HepG2 (cell line): ENCODE results near the gene FAM20C. TPM values are rescaled to one million over a fixed set of nuclear protein-coding genes. Genes with fewer than 3 reads are reported as not detected.

ENCODE experiments used
- AHR ChIP-seq: IDR thresholded peaks from 2 replicates; pipeline ENCODE4 v1.6.1; 2018; ENCODE audit warnings: missing genetic modification reagents, missing compliant biosample characterization
- CCDC6 ChIP-seq: sonication (generic); formaldehyde crosslinking; IDR thresholded peaks from 2 replicates; pipeline ENCODE4 v1.8.1; 2022; ENCODE audit warnings: mild to moderate bottlenecking, missing genetic modification reagents, moderate library complexity
- HCFC1 ChIP-seq: fragments of 150-350 bp; IDR thresholded peaks from 2 replicates; pipeline ENCODE4 v1.6.1; 2014; ENCODE audit warnings: low read depth, low read length
- HES4 ChIP-seq: sonication (generic); formaldehyde crosslinking; IDR thresholded peaks from 2 replicates; pipeline ENCODE4 v1.9.0; 2021; ENCODE audit warnings: mild to moderate bottlenecking, missing genetic modification reagents, borderline replicate concordance
- HMGA1 ChIP-seq: sonication (generic); formaldehyde crosslinking; conservative IDR thresholded peaks from 2 replicates; pipeline ENCODE4 v1.4.0; 2020; ENCODE audit warnings: missing genetic modification reagents
- NCOR1 ChIP-seq: fragments of 200-600 bp; sonication (generic); IDR thresholded peaks from 2 replicates; pipeline ENCODE4 v1.7.0; 2017; ENCODE audit warnings: antibody characterized with exemption, low read length, borderline replicate concordance
- POLR2A ChIP-seq, 2 experiments: IDR thresholded peaks; 2 replicates each; pipeline ENCODE4 v1.6.1; 2011; ENCODE audit warnings: low read depth in 2 of 2, low read length in 2 of 2, mild to moderate bottlenecking in 1 of 2, moderate library complexity in 1 of 2; ENCODE audit not compliant: insufficient read depth in 1 of 2
- POLR2AphosphoS2 ChIP-seq: IDR thresholded peaks from 2 replicates; pipeline ENCODE4 v1.6.1; 2011; ENCODE audit warnings: low read depth, low read length, improper control_type of control experiment
- TRIM22 ChIP-seq: fragments of 450-650 bp; IDR thresholded peaks from 2 replicates; pipeline ENCODE4 v1.6.1; 2017
- WIZ ChIP-seq: sonication (generic); formaldehyde crosslinking; IDR thresholded peaks from 2 replicates; pipeline ENCODE4 v1.5.1; 2020; ENCODE audit warnings: mild to moderate bottlenecking, missing genetic modification reagents
- ZBTB33 ChIP-seq: sonication (generic); formaldehyde crosslinking; IDR thresholded peaks from 2 replicates; pipeline ENCODE4 v1.4.0; 2020; ENCODE audit warnings: missing genetic modification reagents
- ZBTB38 ChIP-seq: sonication (generic); formaldehyde crosslinking; IDR thresholded peaks from 2 replicates; pipeline ENCODE4 v1.5.1; 2020; ENCODE audit warnings: mild to moderate bottlenecking, missing genetic modification reagents
- ZBTB4 ChIP-seq: sonication (generic); formaldehyde crosslinking; IDR thresholded peaks from 2 replicates; pipeline ENCODE4 v1.4.0; 2020; ENCODE audit warnings: missing genetic modification reagents, mild to moderate bottlenecking, borderline replicate concordance
- ZFP90 ChIP-seq: sonication (generic); formaldehyde crosslinking; IDR thresholded peaks from 2 replicates; pipeline ENCODE4 v1.8.0; 2022; ENCODE audit warnings: missing genetic modification reagents, mild to moderate bottlenecking, inconsistent platforms, borderline replicate concordance
- ZFP91 ChIP-seq: sonication (generic); formaldehyde crosslinking; IDR thresholded peaks from 2 replicates; pipeline ENCODE4 v1.9.0; 2022; ENCODE audit warnings: missing genetic modification reagents, mild to moderate bottlenecking, borderline replicate concordance
- ZNF121 ChIP-seq: sonication (generic); formaldehyde crosslinking; IDR thresholded peaks from 2 replicates; pipeline ENCODE4 v1.5.0; 2020; ENCODE audit warnings: mild to moderate bottlenecking, missing genetic modification reagents
- ZNF24 ChIP-seq: fragments of 450-650 bp; IDR thresholded peaks from 2 replicates; pipeline ENCODE4 v1.6.1; 2017; ENCODE audit warnings: antibody characterized with exemption, mild to moderate bottlenecking
- ZNF468 ChIP-seq: sonication (generic); formaldehyde crosslinking; IDR thresholded peaks from 2 replicates; pipeline ENCODE4 v1.8.0; 2022; ENCODE audit warnings: mild to moderate bottlenecking, moderate library complexity, missing genetic modification reagents
- ZNF556 ChIP-seq: sonication (generic); formaldehyde crosslinking; IDR thresholded peaks from 2 replicates; pipeline ENCODE4 v1.4.0; 2020; ENCODE audit warnings: mild to moderate bottlenecking, missing genetic modification reagents, borderline replicate concordance
- ZNF879 ChIP-seq: sonication (generic); formaldehyde crosslinking; IDR thresholded peaks from 2 replicates; pipeline ENCODE4 v1.8.1; 2023; ENCODE audit warnings: missing genetic modification reagents
- polyA plus RNA-seq, 8 experiments: library from polyadenylated mRNA; depleted of rRNA in 3 of 8; stranded (reverse) in 7 of 8; unstranded in 1 of 8; fragments of >200 nt; fragmentation: Illumina TruSeq in 4 of 8; extraction: Trizol in 4 of 8; gene quantifications; 2 replicates each; pipeline versions ENCODE4 v1.2.1 to v1.2.3, GENCODE V29; 2011 to 2016; ENCODE audit warnings: low read depth in 4 of 8, missing spikeins in 1 of 8, mixed read lengths in 1 of 8; ENCODE audit not compliant: insufficient read depth in 1 of 8
- total RNA-seq, 5 experiments: library from RNA; depleted of rRNA; stranded (reverse); fragments of >200 nt; fragmentation: Illumina TruSeq; extraction: Trizol; gene quantifications; 2 replicates each; pipeline ENCODE4 v1.2.3, GENCODE V29; 2016; ENCODE audit warnings: low read depth in 1 of 5

Gene FAM20C
- total and polyA plus RNA-seq, 2 of the 13 experiments (the other 11 are each of a cell fraction or from before 2014, with no cell fraction given), result 11.9 to 19.9 TPM

GRCh38 chr7:197413-198335 is 5.3 kb downstream of the FAM20C start (continued):
- TF ChIP-seq NCOR1 (no peak), CCDC6 (CRISPR knock-in tag) (peak; percentile 67; the same call in 1 of the 2 replicates), POLR2AphosphoS2 (no peak), HES4 (CRISPR knock-in tag) (0 out of 2 replicates have a peak, but pooled peaks have one; percentile 61), ZFP90 (CRISPR knock-in tag) (no peak), ZFP91 (CRISPR knock-in tag) (peak; percentile 66; the same call in 1 of the 2 replicates), ZBTB4 (CRISPR knock-in tag) (peak; percentile 99), POLR2A (IDR thresholded peaks at IDR 0.05; ENCODE audit: insufficient read depth in 1 of 2, low read depth in 2 of 2, low read length in 2 of 2) (peak in 1 of 2 experiments; percentile 32; a peak in 1 of 4 replicates), TRIM22 (no peak), ZBTB38 (CRISPR knock-in tag) (peak; percentile 93), ZBTB33 (peak; percentile 79), ZNF556 (CRISPR knock-in tag) (no peak), ZNF879 (no peak), HCFC1 (no peak), HMGA1 (CRISPR knock-in tag) (no peak), AHR (CRISPR knock-in tag) (no peak), WIZ (no peak), ZNF121 (CRISPR knock-in tag) (peak; percentile 100), ZNF468 (CRISPR knock-in tag) (no peak), ZNF24 (no peak)
